DND-41 (cell line): ENCODE measurements around the gene PRKAG2.

Source experiments
- EZH2 ChIP-seq: IDR thresholded peaks from 3 replicates; pipeline ENCODE4 v1.6.1; 2012; ENCODE audit warnings: borderline replicate concordance, low read depth, mild to moderate bottlenecking, moderate library complexity, low read length, inconsistent platforms; ENCODE audit not compliant: severe bottlenecking
- TF ChIP-seq, protein P1 (sequence below): IDR thresholded peaks from 2 replicates; pipeline ENCODE4 v1.5.1; 2012; ENCODE audit warnings: borderline replicate concordance, low read length, moderate library complexity, mild to moderate bottlenecking; ENCODE audit not compliant: poor library complexity, severe bottlenecking; ENCODE audit errors: extremely low read depth

DNA sequence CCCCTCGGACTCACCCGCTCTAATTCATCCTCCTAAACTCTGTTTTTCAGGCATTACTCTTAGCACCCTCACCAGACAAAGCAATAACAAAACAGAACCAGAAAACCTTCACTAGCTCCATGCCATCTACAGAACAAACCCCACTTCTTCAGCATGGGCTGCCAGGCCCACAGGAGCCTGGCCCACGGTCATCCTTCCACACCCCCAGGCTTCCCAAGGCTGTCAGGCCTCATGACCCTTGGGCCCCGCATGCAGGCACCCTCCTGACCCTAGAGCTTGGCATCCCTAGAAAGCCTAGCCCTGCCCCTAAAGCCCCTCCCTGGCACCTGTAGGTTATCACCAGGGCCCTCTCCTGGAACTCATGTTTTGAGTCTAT, 59.6 kb downstream of the PRKAG2 start:
- TF ChIP-seq, protein P1, sequence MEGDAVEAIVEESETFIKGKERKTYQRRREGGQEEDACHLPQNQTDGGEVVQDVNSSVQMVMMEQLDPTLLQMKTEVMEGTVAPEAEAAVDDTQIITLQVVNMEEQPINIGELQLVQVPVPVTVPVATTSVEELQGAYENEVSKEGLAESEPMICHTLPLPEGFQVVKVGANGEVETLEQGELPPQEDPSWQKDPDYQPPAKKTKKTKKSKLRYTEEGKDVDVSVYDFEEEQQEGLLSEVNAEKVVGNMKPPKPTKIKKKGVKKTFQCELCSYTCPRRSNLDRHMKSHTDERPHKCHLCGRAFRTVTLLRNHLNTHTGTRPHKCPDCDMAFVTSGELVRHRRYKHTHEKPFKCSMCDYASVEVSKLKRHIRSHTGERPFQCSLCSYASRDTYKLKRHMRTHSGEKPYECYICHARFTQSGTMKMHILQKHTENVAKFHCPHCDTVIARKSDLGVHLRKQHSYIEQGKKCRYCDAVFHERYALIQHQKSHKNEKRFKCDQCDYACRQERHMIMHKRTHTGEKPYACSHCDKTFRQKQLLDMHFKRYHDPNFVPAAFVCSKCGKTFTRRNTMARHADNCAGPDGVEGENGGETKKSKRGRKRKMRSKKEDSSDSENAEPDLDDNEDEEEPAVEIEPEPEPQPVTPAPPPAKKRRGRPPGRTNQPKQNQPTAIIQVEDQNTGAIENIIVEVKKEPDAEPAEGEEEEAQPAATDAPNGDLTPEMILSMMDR = no peak
- no peak for TF ChIP-seq EZH2
